ENCODE results near the gene BRCA2.

BRCA2 gene

DNA sequence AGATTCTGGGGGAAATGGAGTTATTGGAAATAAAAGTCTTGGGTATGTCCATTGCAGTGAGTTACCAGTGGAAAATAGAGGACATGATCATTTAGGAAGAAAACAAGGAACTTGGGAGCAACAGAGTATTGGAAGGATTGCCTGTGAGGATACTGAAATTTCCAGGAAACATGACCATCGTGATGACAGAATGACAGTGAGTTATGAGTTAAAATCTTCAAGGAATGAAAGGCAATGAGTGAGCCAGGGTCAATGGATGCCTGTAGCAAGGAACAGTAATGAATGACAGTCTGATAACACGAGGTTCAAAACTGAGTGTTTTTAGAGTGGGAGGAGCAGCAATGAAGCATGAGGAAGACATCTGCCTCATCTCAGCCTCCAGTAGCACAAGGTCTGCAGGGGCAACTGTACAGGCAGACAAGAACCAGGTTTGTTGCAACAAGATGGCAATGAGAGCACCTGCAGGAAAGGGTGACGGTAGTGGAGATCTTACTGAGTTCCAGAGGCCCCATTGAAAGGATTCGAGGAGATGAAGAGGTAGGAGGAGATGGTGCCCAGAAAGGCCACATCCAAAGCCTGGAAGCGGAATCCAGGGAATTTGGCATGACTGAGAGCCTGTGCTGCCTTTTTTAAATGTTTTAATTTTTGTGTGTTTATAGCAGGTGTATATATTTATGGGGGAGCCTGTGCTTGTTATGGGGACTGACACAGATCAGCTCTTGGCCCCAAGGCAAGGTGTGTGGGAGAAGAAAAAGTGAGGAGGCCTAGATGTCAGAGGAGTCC lies 68.7 kb downstream of the BRCA2 start:
- H2BK5ac ChIP-seq (ENCODE audit: low read length), result no peak overlapping the region
- H2BK120ac ChIP-seq (ENCODE audit: low read depth, low read length), result no peak overlapping the region
- H3K9ac ChIP-seq (ENCODE audit: low read depth, low read length, poor library complexity), result no peak overlapping the region
- H4K8ac ChIP-seq (ENCODE audit: low read depth, low read length), result no peak overlapping the region
- no peaks in the 10 kb centered on the region for H3K79me1 ChIP-seq (ENCODE audit: low read depth, low read length)
- WGBS, 2 donors (ENCODE audit: extremely low coverage in 2 of 2, insufficient read length in 2 of 2, insufficient replicate concordance in 1 of 2), result no CpG with 5 or more reads among the region's 5 CpGs
- no peaks in the 10 kb centered on the region for H3K4me1 ChIP-seq (ENCODE audit: control insufficient read depth in 2 of 2, insufficient read depth in 1 of 2, low read depth in 1 of 2, low read length in 2 of 2)
- H3K18ac ChIP-seq (ENCODE audit: low read length), result no peak overlapping the region
- H2BK15ac ChIP-seq (ENCODE audit: low read length), result no peak overlapping the region
- H2AFZ ChIP-seq (ENCODE audit: low read length), result no peak overlapping the region
- H3K4ac ChIP-seq (ENCODE audit: low read length), result no peak overlapping the region
- H2BK12ac ChIP-seq (ENCODE audit: low read length), result no peak overlapping the region
- H3K36me3 ChIP-seq (replicated peaks in 1 of 2; ENCODE audit: control insufficient read depth in 2 of 2, insufficient read depth in 2 of 2, low read length in 2 of 2), result peaks cover 17 to 81% of the 10 kb centered on the region in 2 donors
- DNase-seq (ENCODE audit: low spot score), result no peak
- no peak overlapping the region for H3K4me2 ChIP-seq (ENCODE audit: insufficient read depth, low read length, poor library complexity, severe bottlenecking)
- H3K14ac ChIP-seq (ENCODE audit: low read length), result no peak overlapping the region
- H2AK5ac ChIP-seq (ENCODE audit: low read depth, low read length), result no peak overlapping the region
- no peak overlapping the region for H3K4me3 ChIP-seq (ENCODE audit: low read length in 2 of 2)
- H3K9me3 ChIP-seq (replicated peaks in 1 of 2; ENCODE audit: control insufficient read depth in 2 of 2, insufficient read depth in 1 of 2, low read depth in 1 of 2, low read length in 2 of 2), result no peaks in the 10 kb centered on the region
- H4K91ac ChIP-seq (ENCODE audit: low read depth, low read length, poor library complexity), result no peak overlapping the region
- no peak overlapping the region for H3K27ac ChIP-seq (replicated peaks; ENCODE audit: low read length)
- no peaks in the 10 kb centered on the region for H3K27me3 ChIP-seq (ENCODE audit: control insufficient read depth in 3 of 3, insufficient read depth in 3 of 3, low read depth in 1 of 3, low read length in 3 of 3)
- no peak overlapping the region for H3K23ac ChIP-seq (ENCODE audit: low read depth, low read length, poor library complexity)

GRCh38 chr13:32384702-32385101 lies 69.4 kb downstream of the BRCA2 start:
- Histone ChIP-seq H2BK5ac (ENCODE audit: low read length) (no peak overlapping the region), H4K8ac (ENCODE audit: low read depth, low read length) (no peak overlapping the region), H3K9me3 (replicated peaks in 1 of 2; ENCODE audit: control insufficient read depth in 2 of 2, insufficient read depth in 1 of 2, low read depth in 1 of 2, low read length in 2 of 2) (no peaks in the 10 kb centered on the region), H2BK12ac (ENCODE audit: low read length) (no peak overlapping the region), H3K4ac (ENCODE audit: low read length) (no peak overlapping the region), H4K91ac (ENCODE audit: low read depth, low read length, poor library complexity) (no peak overlapping the region), H3K4me2 (ENCODE audit: insufficient read depth, low read length, poor library complexity, severe bottlenecking) (no peak overlapping the region), H2AFZ (ENCODE audit: low read length) (no peak overlapping the region), H3K23ac (ENCODE audit: low read depth, low read length, poor library complexity) (no peak overlapping the region), H3K36me3 (replicated peaks in 1 of 2; ENCODE audit: control insufficient read depth in 2 of 2, insufficient read depth in 2 of 2, low read length in 2 of 2) (peaks cover 17 to 81% of the 10 kb centered on the region in 2 donors), H3K18ac (ENCODE audit: low read length) (no peak overlapping the region), H3K4me1 (ENCODE audit: control insufficient read depth in 2 of 2, insufficient read depth in 1 of 2, low read depth in 1 of 2, low read length in 2 of 2) (no peaks in the 10 kb centered on the region), H3K27ac (replicated peaks; ENCODE audit: low read length) (no peak overlapping the region), H3K9ac (ENCODE audit: low read depth, low read length, poor library complexity) (no peak overlapping the region), H3K79me1 (ENCODE audit: low read depth, low read length) (no peaks in the 10 kb centered on the region), H2BK120ac (ENCODE audit: low read depth, low read length) (no peak overlapping the region), H2AK5ac (ENCODE audit: low read depth, low read length) (no peak overlapping the region), H3K27me3 (ENCODE audit: control insufficient read depth in 3 of 3, insufficient read depth in 3 of 3, low read depth in 1 of 3, low read length in 3 of 3) (no peaks in the 10 kb centered on the region), H2BK15ac (ENCODE audit: low read length) (no peak overlapping the region), H3K4me3 (ENCODE audit: low read length in 2 of 2) (no peak overlapping the region), H3K14ac (ENCODE audit: low read length) (no peak overlapping the region)
- no CpG with 5 or more reads among the region's 2 CpGs for WGBS, 2 donors (ENCODE audit: extremely low coverage in 2 of 2, insufficient read length in 2 of 2, insufficient replicate concordance in 1 of 2)
- DNase-seq (ENCODE audit: low spot score), result no peak

GRCh38 chr13:32385410-32385809 lies 70.1 kb downstream of the BRCA2 start:
- Histone ChIP-seq H2AFZ (ENCODE audit: low read length) (no peak overlapping the region), H3K27me3 (ENCODE audit: control insufficient read depth in 3 of 3, insufficient read depth in 3 of 3, low read depth in 1 of 3, low read length in 3 of 3) (no peaks in the 10 kb centered on the region), H3K4me2 (ENCODE audit: insufficient read depth, low read length, poor library complexity, severe bottlenecking) (no peak overlapping the region), H3K9ac (ENCODE audit: low read depth, low read length, poor library complexity) (no peak overlapping the region), H2BK12ac (ENCODE audit: low read length) (no peak overlapping the region), H4K91ac (ENCODE audit: low read depth, low read length, poor library complexity) (no peak overlapping the region), H3K18ac (ENCODE audit: low read length) (no peak overlapping the region), H4K8ac (ENCODE audit: low read depth, low read length) (no peak overlapping the region), H3K23ac (ENCODE audit: low read depth, low read length, poor library complexity) (no peak overlapping the region), H2BK120ac (ENCODE audit: low read depth, low read length) (no peak overlapping the region), H3K27ac (replicated peaks; ENCODE audit: low read length) (no peak overlapping the region), H3K36me3 (replicated peaks in 1 of 2; ENCODE audit: control insufficient read depth in 2 of 2, insufficient read depth in 2 of 2, low read length in 2 of 2) (peaks cover 17 to 81% of the 10 kb centered on the region in 2 donors), H2AK5ac (ENCODE audit: low read depth, low read length) (no peak overlapping the region), H3K4me1 (ENCODE audit: control insufficient read depth in 2 of 2, insufficient read depth in 1 of 2, low read depth in 1 of 2, low read length in 2 of 2) (no peaks in the 10 kb centered on the region), H3K14ac (ENCODE audit: low read length) (no peak overlapping the region), H3K4ac (ENCODE audit: low read length) (no peak overlapping the region), H2BK5ac (ENCODE audit: low read length) (no peak overlapping the region), H3K4me3 (ENCODE audit: low read length in 2 of 2) (no peak overlapping the region), H3K79me1 (ENCODE audit: low read depth, low read length) (no peaks in the 10 kb centered on the region), H3K9me3 (replicated peaks in 1 of 2; ENCODE audit: control insufficient read depth in 2 of 2, insufficient read depth in 1 of 2, low read depth in 1 of 2, low read length in 2 of 2) (no peaks in the 10 kb centered on the region), H2BK15ac (ENCODE audit: low read length) (no peak overlapping the region)
- no peak for DNase-seq (ENCODE audit: low spot score)

GRCh38 chr13:32390048-32390447 lies 74.7 kb downstream of the BRCA2 start:
- H3K9ac ChIP-seq (ENCODE audit: low read depth, low read length, poor library complexity), result no peak overlapping the region
- H4K91ac ChIP-seq (ENCODE audit: low read depth, low read length, poor library complexity), result no peak overlapping the region
- H2BK120ac ChIP-seq (ENCODE audit: low read depth, low read length), result no peak overlapping the region
- no peak overlapping the region for H2BK12ac ChIP-seq (ENCODE audit: low read length)
- no peak overlapping the region for H3K18ac ChIP-seq (ENCODE audit: low read length)
- peaks cover 2 to 77% of the 10 kb centered on the region in 2 donors for H3K36me3 ChIP-seq (replicated peaks in 1 of 2; ENCODE audit: control insufficient read depth in 2 of 2, insufficient read depth in 2 of 2, low read length in 2 of 2)
- H3K79me1 ChIP-seq (ENCODE audit: low read depth, low read length), result no peaks in the 10 kb centered on the region
- H3K4me1 ChIP-seq (ENCODE audit: control insufficient read depth in 2 of 2, insufficient read depth in 1 of 2, low read depth in 1 of 2, low read length in 2 of 2), result peaks cover 0 to 3% of the 10 kb centered on the region in 2 donors
- no peak overlapping the region for H3K4ac ChIP-seq (ENCODE audit: low read length)
- H3K27ac ChIP-seq (replicated peaks; ENCODE audit: low read length), result no peak overlapping the region
- no peak overlapping the region for H4K8ac ChIP-seq (ENCODE audit: low read depth, low read length)
- H3K4me2 ChIP-seq (ENCODE audit: insufficient read depth, low read length, poor library complexity, severe bottlenecking), result no peak overlapping the region
- no peak overlapping the region for H3K4me3 ChIP-seq (ENCODE audit: low read length in 2 of 2)
- H3K27me3 ChIP-seq (ENCODE audit: control insufficient read depth in 3 of 3, insufficient read depth in 3 of 3, low read depth in 1 of 3, low read length in 3 of 3), result no peaks in the 10 kb centered on the region
- H3K23ac ChIP-seq (ENCODE audit: low read depth, low read length, poor library complexity), result no peak overlapping the region
- H2AK5ac ChIP-seq (ENCODE audit: low read depth, low read length), result no peak overlapping the region
- H3K14ac ChIP-seq (ENCODE audit: low read length), result no peak overlapping the region
- H2BK15ac ChIP-seq (ENCODE audit: low read length), result no peak overlapping the region
- H2AFZ ChIP-seq (ENCODE audit: low read length), result no peak overlapping the region
- H2BK5ac ChIP-seq (ENCODE audit: low read length), result no peak overlapping the region
- DNase-seq (ENCODE audit: low spot score), result no peak
- no CpG with 5 or more reads among the region's 4 CpGs for WGBS, 2 donors (ENCODE audit: extremely low coverage in 2 of 2, insufficient read length in 2 of 2, insufficient replicate concordance in 1 of 2)
- no peaks in the 10 kb centered on the region for H3K9me3 ChIP-seq (replicated peaks in 1 of 2; ENCODE audit: control insufficient read depth in 2 of 2, insufficient read depth in 1 of 2, low read depth in 1 of 2, low read length in 2 of 2)

Measured in neuronal stem cell (in vitro differentiated cells).